Measurements from ENCODE around the gene HSD17B8.
A peak's percentile ranks its signal among the peaks of the same experiment; 100 is the strongest.

DNA sequence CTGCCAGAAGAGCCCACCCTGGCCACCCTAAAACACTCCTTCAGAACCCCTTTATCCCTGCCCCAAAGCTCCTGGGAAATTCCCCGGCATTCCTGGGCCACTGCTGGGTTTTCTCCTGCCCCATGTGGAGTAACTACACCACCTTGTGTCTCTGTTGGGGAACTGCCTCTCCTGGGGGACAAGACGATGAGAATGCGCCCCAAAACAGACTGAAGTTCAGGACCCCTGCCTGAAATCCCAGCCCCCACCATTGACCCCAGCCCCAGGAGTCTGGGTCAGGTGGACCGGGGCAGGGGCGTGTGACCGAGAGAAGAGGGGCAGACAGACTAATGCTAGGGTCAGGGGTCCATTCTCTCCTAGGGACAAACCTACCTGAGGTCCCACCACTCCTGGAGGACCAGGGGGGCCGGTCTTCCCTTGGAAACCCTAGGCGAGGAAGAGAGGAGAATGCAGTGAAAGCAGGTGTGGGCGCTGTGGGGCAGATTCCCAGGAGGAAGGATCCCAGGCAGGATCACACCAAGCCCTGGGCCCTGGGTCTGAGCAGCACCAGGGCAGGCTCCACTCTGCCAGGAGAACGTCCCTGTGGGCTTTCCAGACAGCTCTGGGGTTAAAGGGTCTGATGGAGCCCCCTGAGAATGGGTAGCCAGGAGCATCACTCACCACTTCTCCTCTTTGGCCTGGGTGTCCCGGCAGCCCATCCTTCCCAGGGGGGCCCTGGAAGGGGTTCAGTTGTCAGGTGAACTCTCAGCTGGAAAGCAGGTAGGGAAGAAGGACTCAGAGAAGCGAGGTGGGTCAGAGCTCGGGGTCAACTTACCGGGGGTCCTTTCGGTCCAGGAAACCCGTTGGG is 31.5 kb upstream of the HSD17B8 start:
- TF ChIP-seq, protein P1, sequence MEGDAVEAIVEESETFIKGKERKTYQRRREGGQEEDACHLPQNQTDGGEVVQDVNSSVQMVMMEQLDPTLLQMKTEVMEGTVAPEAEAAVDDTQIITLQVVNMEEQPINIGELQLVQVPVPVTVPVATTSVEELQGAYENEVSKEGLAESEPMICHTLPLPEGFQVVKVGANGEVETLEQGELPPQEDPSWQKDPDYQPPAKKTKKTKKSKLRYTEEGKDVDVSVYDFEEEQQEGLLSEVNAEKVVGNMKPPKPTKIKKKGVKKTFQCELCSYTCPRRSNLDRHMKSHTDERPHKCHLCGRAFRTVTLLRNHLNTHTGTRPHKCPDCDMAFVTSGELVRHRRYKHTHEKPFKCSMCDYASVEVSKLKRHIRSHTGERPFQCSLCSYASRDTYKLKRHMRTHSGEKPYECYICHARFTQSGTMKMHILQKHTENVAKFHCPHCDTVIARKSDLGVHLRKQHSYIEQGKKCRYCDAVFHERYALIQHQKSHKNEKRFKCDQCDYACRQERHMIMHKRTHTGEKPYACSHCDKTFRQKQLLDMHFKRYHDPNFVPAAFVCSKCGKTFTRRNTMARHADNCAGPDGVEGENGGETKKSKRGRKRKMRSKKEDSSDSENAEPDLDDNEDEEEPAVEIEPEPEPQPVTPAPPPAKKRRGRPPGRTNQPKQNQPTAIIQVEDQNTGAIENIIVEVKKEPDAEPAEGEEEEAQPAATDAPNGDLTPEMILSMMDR (conservative IDR thresholded peaks at IDR 0.05; ENCODE audit: low read length) = peak; percentile 79
- no peak for TF ChIP-seq EZH2phosphoT487 (IDR thresholded peaks at IDR 0.05; ENCODE audit: borderline replicate concordance, low read depth, low read length)

Data from OCI-LY7 (cell line).